A549 (cell line): ENCODE data around the gene IQCC. TPM values are rescaled to one million over a fixed set of nuclear protein-coding genes. Genes with fewer than 3 reads are reported as not detected.

ENCODE experiments used
- ATAC-seq, 2 experiments: fragments of 200-7000 bp in 1 of 2; fragments of >200 bp in 1 of 2; cut with Nextera tagmentation in 1 of 2; cut with Tn5 transposase in 1 of 2; 3 replicates each; pipeline versions ENCODE4 v1.8.0 to v1.9.1; 2018 to 2020; ENCODE audit warnings: mild to moderate bottlenecking in 1 of 2, moderate library complexity in 1 of 2
- CTCF ChIA-PET: fragments of 300-600 bp; sonication (Branson Sonifier 250); formaldehyde crosslinking; extraction: SDS; loops from one replicate; lab custom pipeline; 2021; ENCODE audit warnings: antibody characterized with exemption, inconsistent platforms; lab: Yijun Ruan, JAX
- POLR2A ChIA-PET: fragments of 350-600 bp; formaldehyde crosslinking; extraction: SDS; loops from one replicate; lab custom pipeline; 2021; ENCODE audit warnings: antibody characterized with exemption, inconsistent platforms; lab: Yijun Ruan, JAX
- DNase-seq, 2 experiments: peaks; one replicate each; pipeline versions ENCODE4 v3.0.0 to v3.0.0-alpha.2; 2011 to 2016; ENCODE audit warnings: low read depth in 1 of 2, low spot score in 1 of 2
- FAIRE-seq: peaks from 2 replicates; lab custom pipeline; 2011; peaks lifted over from hg19 to GRCh38; lab: Jason Lieb, UNC
- H3K27ac ChIP-seq, 2 experiments: fragments of >200 bp; sonication (Bioruptor Twin); formaldehyde crosslinking; 3 replicates each; pipeline ENCODE4 v1.5.1; 2016 to 2017
- H3K4me1 ChIP-seq: fragments of >200 bp; sonication (Bioruptor Twin); formaldehyde crosslinking; 3 replicates; pipeline ENCODE4 v1.6.1; 2016
- H3K4me2 ChIP-seq: fragments of >200 bp; sonication (Bioruptor Twin); formaldehyde crosslinking; 3 replicates; pipeline ENCODE4 v1.6.1; 2016
- H3K4me3 ChIP-seq: fragments of >200 bp; sonication (Bioruptor Twin); formaldehyde crosslinking; 3 replicates; pipeline ENCODE4 v1.5.1; 2016
- H3K9me3 ChIP-seq: fragments of >200 bp; sonication (Bioruptor Twin); formaldehyde crosslinking; 3 replicates; pipeline ENCODE4 v1.6.1; 2016
- BHLHE40 ChIP-seq: IDR thresholded peaks from 2 replicates; pipeline ENCODE4 v1.6.1; 2012; ENCODE audit warnings: low read depth, low read length, inconsistent platforms
- CBX2 ChIP-seq: fragments of 200-600 bp; sonication (generic); IDR thresholded peaks from 2 replicates; pipeline ENCODE4 v1.6.1; 2016; ENCODE audit warnings: low read depth, mild to moderate bottlenecking, borderline replicate concordance
- CHD4 ChIP-seq: fragments of 200-600 bp; sonication (generic); IDR thresholded peaks from 2 replicates; pipeline ENCODE4 v1.6.1; 2016; ENCODE audit warnings: antibody characterized with exemption, mild to moderate bottlenecking, borderline replicate concordance
- EHMT2 ChIP-seq: fragments of 200-600 bp; sonication (generic); IDR thresholded peaks from 2 replicates; pipeline ENCODE4 v1.6.1; 2016; ENCODE audit warnings: antibody characterized with exemption, low read depth, mild to moderate bottlenecking, moderate library complexity
- EP300 ChIP-seq, 2 experiments: fragments of >200 bp; sonication (Bioruptor Twin); formaldehyde crosslinking; IDR thresholded peaks; 2 replicates in 1 of 2; 3 replicates in 1 of 2; pipeline ENCODE4 v1.6.1; 2016 to 2017
- MAFK ChIP-seq: fragments of 450-650 bp; IDR thresholded peaks from 2 replicates; pipeline ENCODE4 v1.6.1; 2014; ENCODE audit not compliant: partially characterized antibody
- NR3C1 ChIP-seq: fragments of >200 bp; sonication (Bioruptor Twin); formaldehyde crosslinking; IDR thresholded peaks from 3 replicates; pipeline ENCODE4 v1.6.1; 2017
- POLR2A ChIP-seq: IDR thresholded peaks from 2 replicates; pipeline ENCODE4 v1.6.1; 2012; ENCODE audit warnings: mild to moderate bottlenecking, low read length
- POLR2AphosphoS2 ChIP-seq: conservative IDR thresholded peaks from 2 replicates; pipeline ENCODE4 v1.6.1; 2012; ENCODE audit warnings: low read length, improper control_type of control experiment, inconsistent platforms
- RAD21 ChIP-seq, 2 experiments: fragments of >200 bp in 1 of 2; sonication (Bioruptor Twin) in 1 of 2; formaldehyde crosslinking in 1 of 2; IDR thresholded peaks in 1 of 2; conservative IDR thresholded peaks in 1 of 2; 2 replicates in 1 of 2; 3 replicates in 1 of 2; pipeline ENCODE4 v1.6.1; 2012 to 2018; ENCODE audit warnings: inconsistent platforms in 1 of 2
- RARB ChIP-seq: fragments of 250-450 bp; sonication (Bioruptor Pico); IDR thresholded peaks from 2 replicates; pipeline ENCODE4 v1.8.0; 2021; ENCODE audit warnings: mild to moderate bottlenecking, moderate library complexity
- RCOR1 ChIP-seq: fragments of 150-350 bp; IDR thresholded peaks from 2 replicates; pipeline ENCODE4 v1.6.1; 2014; ENCODE audit warnings: antibody characterized with exemption, low read length, low read depth
- SMC3 ChIP-seq: fragments of >200 bp; sonication (Bioruptor Twin); formaldehyde crosslinking; IDR thresholded peaks from 3 replicates; pipeline ENCODE4 v1.6.1; 2018; ENCODE audit warnings: inconsistent platforms
- SREBF2 ChIP-seq: fragments of 450-650 bp; IDR thresholded peaks from 2 replicates; pipeline ENCODE4 v1.6.1; 2014; ENCODE audit warnings: mild to moderate bottlenecking, moderate library complexity
- TFCP2L1 ChIP-seq: fragments of 250-450 bp; sonication (Bioruptor Pico); IDR thresholded peaks from 2 replicates; pipeline ENCODE4 v1.5.0; 2021; ENCODE audit warnings: mild to moderate bottlenecking
- TP53 ChIP-seq: fragments of 250-450 bp; sonication (Bioruptor Pico); IDR thresholded peaks from 2 replicates; pipeline ENCODE4 v1.5.0; 2021; ENCODE audit warnings: mild to moderate bottlenecking, moderate library complexity
- ZNF302 ChIP-seq: fragments of 250-450 bp; sonication (Bioruptor Pico); IDR thresholded peaks from 2 replicates; pipeline ENCODE4 v1.9.0; 2021; ENCODE audit warnings: inconsistent platforms, mild to moderate bottlenecking, moderate library complexity
- ZSCAN20 ChIP-seq: fragments of 250-450 bp; sonication (Bioruptor Pico); IDR thresholded peaks from 2 replicates; pipeline ENCODE4 v1.8.0; 2022; ENCODE audit warnings: mild to moderate bottlenecking, moderate library complexity
- WGBS: methylation state at CpG from one replicate; pipeline ENCODE4 v1.1.6; 2017; ENCODE audit errors: missing lambda C conversion rate; 5-methylcytosine and 5-hydroxymethylcytosine counted together
- polyA plus RNA-seq, 4 experiments: library from polyadenylated mRNA; depleted of rRNA in 3 of 4; stranded (reverse); fragments of >200 nt; fragmentation: RNase III in 1 of 4; extraction: RNeasy Plus Mini Kit Qiagen cat#74134 plus additional on column Dnase treatment in 1 of 4; gene quantifications; 2 replicates in 3 of 4; 3 replicates in 1 of 4; pipeline ENCODE4 v1.2.3, GENCODE V29; 2011 to 2017
- TF ChIP-seq, protein P1 (sequence below): IDR thresholded peaks from 2 replicates; pipeline ENCODE4 v1.6.1; 2012
- TF ChIP-seq, protein P2 (sequence below): fragments of >200 bp; sonication (Bioruptor Twin); formaldehyde crosslinking; IDR thresholded peaks from 2 replicates; pipeline ENCODE4 v1.6.1; 2016
- TF ChIP-seq, protein P3 (sequence below): fragments of 250-450 bp; sonication (Bioruptor Pico); IDR thresholded peaks from 2 replicates; pipeline ENCODE4 v1.5.0; 2021; ENCODE audit warnings: mild to moderate bottlenecking, moderate library complexity, borderline replicate concordance
- TF ChIP-seq, protein P4 (sequence below): fragments of 250-450 bp; sonication (Bioruptor Pico); IDR thresholded peaks from 2 replicates; pipeline ENCODE4 v1.5.0; 2020; ENCODE audit warnings: low read depth, mild to moderate bottlenecking, moderate library complexity
- TF ChIP-seq, protein P5 (sequence below): fragments of >200 bp; sonication (Bioruptor Twin); formaldehyde crosslinking; IDR thresholded peaks from 3 replicates; pipeline ENCODE4 v1.5.1; 2016

Gene IQCC
- polyA plus RNA-seq, 2 of the 4 experiments (the other 2 are of a cell fraction): 1.6 to 2.0 TPM

DNA sequence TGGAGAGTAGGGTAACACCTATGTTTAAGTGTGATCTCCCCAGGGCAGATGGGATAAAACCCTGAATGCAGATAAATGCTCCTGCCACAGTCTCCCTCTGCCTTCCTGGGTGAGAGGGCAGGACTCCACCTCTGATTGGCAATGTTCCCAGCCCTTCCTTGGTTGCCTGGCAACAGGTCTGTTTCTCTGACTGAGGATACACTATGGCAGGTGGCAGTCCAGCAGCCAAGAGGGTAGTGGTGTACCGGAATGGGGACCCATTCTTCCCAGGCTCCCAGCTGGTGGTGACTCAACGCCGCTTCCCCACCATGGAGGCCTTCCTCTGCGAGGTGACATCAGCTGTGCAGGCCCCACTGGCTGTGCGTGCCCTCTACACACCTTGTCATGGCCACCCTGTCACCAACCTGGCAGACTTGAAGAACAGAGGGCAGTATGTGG is 3.4 kb downstream of the IQCC start, which contains the start of gene DCDC2B:
DCDC2B (plus strand) TSS at position 199 of the 438 bp plus-strand sequence; CDS start at position 204, 5 bp downstream.
- no peak for FAIRE-seq
- Histone ChIP-seq H3K9me3 (no peaks in the 10 kb centered on the region), H3K4me3 (no peak within 1 kb of the TSS), H3K27ac (no peak within 1 kb of the TSS), H3K4me1 (peaks cover 12% of the 10 kb centered on the region; the same call in 2 of the 3 replicates), H3K4me2 (no peak within 1 kb of the TSS)
- WGBS: no CpG with 5 or more reads among the region's 5 CpGs
- POLR2A ChIA-PET: no interaction called here
- DNase-seq: peak in 1 of 2 experiments; percentile 58
- CTCF ChIA-PET: interaction anchor here (1.0 to 2.1 kb wide), 2 partner anchors 39 to 127 kb away, joined by 3 to 9 read pairs; partner anchors contain the start of gene MARCKSL1
- ATAC-seq: peak in 1 of 2 experiments; percentile 7; a peak in 3 of 6 replicates
- TF ChIP-seq CBX2 (no peak), EP300 (IDR thresholded peaks at IDR 0.05) (no peak), RARB (CRISPR knock-in tag) (no peak), SREBF2 (no peak), TP53 (CRISPR knock-in tag) (no peak), RCOR1 (no peak), BHLHE40 (no peak), TFCP2L1 (CRISPR knock-in tag) (no peak), MAFK (no peak), EHMT2 (no peak), ZSCAN20 (no peak), CHD4 (no peak), POLR2A (no peak), POLR2AphosphoS2 (no peak), ZNF302 (CRISPR knock-in tag) (no peak)
- TF ChIP-seq, protein P1, sequence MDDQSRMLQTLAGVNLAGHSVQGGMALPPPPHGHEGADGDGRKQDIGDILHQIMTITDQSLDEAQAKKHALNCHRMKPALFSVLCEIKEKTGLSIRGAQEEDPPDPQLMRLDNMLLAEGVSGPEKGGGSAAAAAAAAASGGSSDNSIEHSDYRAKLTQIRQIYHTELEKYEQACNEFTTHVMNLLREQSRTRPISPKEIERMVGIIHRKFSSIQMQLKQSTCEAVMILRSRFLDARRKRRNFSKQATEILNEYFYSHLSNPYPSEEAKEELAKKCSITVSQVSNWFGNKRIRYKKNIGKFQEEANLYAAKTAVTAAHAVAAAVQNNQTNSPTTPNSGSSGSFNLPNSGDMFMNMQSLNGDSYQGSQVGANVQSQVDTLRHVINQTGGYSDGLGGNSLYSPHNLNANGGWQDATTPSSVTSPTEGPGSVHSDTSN: no peak
- TF ChIP-seq, protein P2, sequence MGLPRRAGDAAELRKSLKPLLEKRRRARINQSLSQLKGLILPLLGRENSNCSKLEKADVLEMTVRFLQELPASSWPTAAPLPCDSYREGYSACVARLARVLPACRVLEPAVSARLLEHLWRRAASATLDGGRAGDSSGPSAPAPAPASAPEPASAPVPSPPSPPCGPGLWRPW: no peak
- TF ChIP-seq, protein P3, sequence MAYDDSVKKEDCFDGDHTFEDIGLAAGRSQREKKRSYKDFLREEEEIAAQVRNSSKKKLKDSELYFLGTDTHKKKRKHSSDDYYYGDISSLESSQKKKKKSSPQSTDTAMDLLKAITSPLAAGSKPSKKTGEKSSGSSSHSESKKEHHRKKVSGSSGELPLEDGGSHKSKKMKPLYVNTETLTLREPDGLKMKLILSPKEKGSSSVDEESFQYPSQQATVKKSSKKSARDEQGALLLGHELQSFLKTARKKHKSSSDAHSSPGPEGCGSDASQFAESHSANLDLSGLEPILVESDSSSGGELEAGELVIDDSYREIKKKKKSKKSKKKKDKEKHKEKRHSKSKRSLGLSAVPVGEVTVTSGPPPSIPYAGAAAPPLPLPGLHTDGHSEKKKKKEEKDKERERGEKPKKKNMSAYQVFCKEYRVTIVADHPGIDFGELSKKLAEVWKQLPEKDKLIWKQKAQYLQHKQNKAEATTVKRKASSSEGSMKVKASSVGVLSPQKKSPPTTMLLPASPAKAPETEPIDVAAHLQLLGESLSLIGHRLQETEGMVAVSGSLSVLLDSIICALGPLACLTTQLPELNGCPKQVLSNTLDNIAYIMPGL: no peak
- TF ChIP-seq, protein P4, sequence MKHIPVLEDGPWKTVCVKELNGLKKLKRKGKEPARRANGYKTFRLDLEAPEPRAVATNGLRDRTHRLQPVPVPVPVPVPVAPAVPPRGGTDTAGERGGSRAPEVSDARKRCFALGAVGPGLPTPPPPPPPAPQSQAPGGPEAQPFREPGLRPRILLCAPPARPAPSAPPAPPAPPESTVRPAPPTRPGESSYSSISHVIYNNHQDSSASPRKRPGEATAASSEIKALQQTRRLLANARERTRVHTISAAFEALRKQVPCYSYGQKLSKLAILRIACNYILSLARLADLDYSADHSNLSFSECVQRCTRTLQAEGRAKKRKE (CRISPR knock-in tag): no peak

DNA sequence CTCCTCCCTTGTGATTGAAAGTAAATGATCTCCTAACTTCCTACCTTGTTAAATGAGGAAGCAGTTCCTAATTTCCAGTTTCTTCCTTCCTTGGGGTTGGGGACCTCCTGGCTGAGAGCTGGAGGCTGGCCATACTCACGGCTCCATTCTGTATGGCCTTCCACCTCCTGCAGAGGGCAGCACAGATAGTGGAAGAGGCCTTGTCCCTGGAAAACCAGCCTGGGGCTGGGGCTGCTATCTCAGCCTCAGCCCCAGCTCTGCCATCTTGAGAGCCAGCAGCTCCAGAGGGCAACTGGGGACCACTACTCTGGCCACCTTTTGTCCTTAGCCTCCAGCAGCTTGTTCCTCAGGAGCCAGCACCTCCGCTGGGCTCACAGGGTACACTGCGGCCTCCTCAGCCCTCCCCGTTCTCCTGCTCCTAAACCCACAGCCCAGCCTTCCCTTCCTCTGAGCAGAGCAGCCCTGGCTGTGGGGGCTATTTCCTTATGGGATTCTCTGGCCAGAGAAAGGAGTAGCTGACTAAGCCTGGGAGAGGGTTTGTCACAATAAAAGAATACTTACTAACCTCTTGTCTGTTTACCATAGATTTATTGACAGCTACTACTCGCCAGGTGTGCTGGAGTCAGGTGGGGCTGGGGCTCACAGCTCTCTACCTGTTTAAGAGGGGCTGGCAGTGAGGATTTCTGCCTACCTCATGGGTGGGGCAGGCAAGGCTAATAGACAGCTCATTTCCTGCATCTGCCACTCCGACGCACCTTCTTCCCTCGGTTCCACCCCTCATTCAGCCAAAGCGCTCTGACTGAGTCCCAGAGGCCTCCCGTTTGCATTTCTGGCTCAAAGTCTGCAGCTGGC is 10.4 kb downstream of the IQCC start:
- no peaks in the 10 kb centered on the region for H3K9me3 ChIP-seq
- H3K4me3 ChIP-seq: no peak overlapping the region
- peak; percentile 64 for TF ChIP-seq SMC3
- TF ChIP-seq NR3C1: no peak
- TF ChIP-seq RAD21 (conservative IDR thresholded peaks at IDR 0.05 in 1 of 2, IDR thresholded peaks at IDR 0.05 in 1 of 2): peak; percentile 65 to 75
- TF ChIP-seq, protein P5, sequence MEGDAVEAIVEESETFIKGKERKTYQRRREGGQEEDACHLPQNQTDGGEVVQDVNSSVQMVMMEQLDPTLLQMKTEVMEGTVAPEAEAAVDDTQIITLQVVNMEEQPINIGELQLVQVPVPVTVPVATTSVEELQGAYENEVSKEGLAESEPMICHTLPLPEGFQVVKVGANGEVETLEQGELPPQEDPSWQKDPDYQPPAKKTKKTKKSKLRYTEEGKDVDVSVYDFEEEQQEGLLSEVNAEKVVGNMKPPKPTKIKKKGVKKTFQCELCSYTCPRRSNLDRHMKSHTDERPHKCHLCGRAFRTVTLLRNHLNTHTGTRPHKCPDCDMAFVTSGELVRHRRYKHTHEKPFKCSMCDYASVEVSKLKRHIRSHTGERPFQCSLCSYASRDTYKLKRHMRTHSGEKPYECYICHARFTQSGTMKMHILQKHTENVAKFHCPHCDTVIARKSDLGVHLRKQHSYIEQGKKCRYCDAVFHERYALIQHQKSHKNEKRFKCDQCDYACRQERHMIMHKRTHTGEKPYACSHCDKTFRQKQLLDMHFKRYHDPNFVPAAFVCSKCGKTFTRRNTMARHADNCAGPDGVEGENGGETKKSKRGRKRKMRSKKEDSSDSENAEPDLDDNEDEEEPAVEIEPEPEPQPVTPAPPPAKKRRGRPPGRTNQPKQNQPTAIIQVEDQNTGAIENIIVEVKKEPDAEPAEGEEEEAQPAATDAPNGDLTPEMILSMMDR: peak; percentile 64
- no peak for TF ChIP-seq TFCP2L1 (CRISPR knock-in tag)
- H3K4me2 ChIP-seq: no peak overlapping the region
- peaks cover 3% of the 10 kb centered on the region; the same call in 2 of the 3 replicates for H3K4me1 ChIP-seq
- ATAC-seq (peak; percentile 94 to 96), DNase-seq (peak; percentile 61 to 62), FAIRE-seq (no peak)
- POLR2A ChIA-PET: interaction anchor here (1.0 to 1.8 kb wide), 4 partner anchors 19 to 120 kb away, joined by 3 to 10 read pairs (median 6); partner anchors contain the start of genes MARCKSL1 and TXLNA
- H3K27ac ChIP-seq: no peak overlapping the region
- 88% methylated on average over 10 of the region's 10 CpGs for WGBS
- CTCF ChIA-PET: interaction anchor here (0.5 to 10.4 kb wide), 46 partner anchors 10 to 208 kb away, joined by 3 to 96 read pairs (median 4); partner anchors contain the start of genes CCDC28B, FAM167B, HDAC1 and IQCC
